Stimulated activated CD4-positive, alpha-beta T cell treated with anti-CD3 and anti-CD28 coated beads, Interleukin-1b, Interleukin-23, amount 100 ng/mL, for 1 hour (primary cell): ENCODE results near the gene GALNT6.
A peak's percentile ranks its signal among the peaks of the same experiment; 100 is the strongest.

Experiments used
- DNase-seq, 2 donors: peaks; one replicate each; pipeline ENCODE4 v3.0.0-alpha.2; 2020; ENCODE audit warnings: low read depth in 2 of 2

GALNT6 gene

GRCh38 chr12:51404627-51405026 lies 13.4 kb upstream of the GALNT6 start:
- DNase-seq: no peak

- DNase-seq: no peak
Observed at GRCh38 chr12:51403681-51404136, 12.5 kb upstream of the GALNT6 start.

DNA sequence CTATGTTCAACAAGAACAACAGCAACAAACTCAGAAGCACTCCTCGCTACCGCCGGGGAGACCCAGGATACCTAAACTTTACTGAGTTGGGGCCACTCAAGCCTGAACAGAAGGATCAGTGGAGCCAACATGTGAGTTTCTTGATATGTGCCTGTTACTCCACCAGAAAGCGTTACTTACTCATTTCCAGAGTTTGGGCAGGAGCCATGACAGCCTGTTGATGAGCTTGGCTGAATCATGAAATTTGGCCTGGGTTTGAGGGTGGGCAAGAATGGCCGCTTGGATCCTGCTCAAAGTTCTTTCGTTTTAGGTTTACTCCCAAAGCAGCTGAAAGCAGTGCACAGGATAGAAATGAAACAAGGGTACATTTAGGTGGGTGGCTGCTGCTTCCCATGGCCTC lies 12.0 kb upstream of the GALNT6 start:
- no peak for DNase-seq

DNA sequence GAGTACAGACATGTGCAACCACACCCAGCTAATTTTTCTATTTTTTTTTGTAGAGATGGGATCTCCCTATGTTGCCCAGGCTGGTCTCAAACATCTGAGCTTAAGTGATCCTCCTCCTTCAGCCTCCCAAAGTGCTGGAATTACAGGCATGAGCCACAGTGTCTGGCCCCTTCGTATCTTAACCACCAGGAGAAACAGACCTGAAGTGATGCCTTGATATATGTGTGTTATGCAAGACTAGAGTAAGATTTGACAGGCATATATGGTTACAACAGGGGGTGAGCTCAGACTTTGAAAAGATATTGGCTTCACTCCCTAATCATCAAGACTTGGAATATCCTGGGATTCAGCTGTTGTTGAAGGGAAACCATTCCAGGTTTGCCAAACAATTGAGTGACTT lies 10.7 kb upstream of the GALNT6 start:
- DNase-seq: no peak

- DNase-seq: no peak
Observed at GRCh38 chr12:51401486-51401885, 10.3 kb upstream of the GALNT6 start.

DNA sequence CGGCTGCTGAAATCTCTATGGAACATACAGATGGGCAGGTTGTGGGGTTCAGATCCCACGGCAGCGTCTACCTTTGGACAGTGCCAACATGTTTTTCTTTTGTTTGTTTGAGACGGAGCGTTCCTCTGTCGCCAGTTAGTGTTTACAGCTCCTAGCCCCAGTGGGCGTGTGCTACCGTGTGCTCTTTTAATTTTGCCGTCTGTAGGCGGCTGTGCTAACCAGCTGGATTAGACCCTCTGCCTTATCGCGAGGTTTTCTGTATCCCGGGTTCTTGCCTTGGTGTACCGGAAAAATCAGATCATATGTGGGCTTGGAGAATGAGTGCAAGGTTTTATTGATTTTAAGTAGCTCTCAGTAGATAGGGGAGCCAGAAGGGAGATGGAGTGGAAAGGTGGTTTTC lies 9.8 kb upstream of the GALNT6 start:
- no peak for DNase-seq

GRCh38 chr12:51399891-51400290 lies 8.7 kb upstream of the GALNT6 start:
- no peak for DNase-seq

GRCh38 chr12:51397670-51398069 lies 6.5 kb upstream of the GALNT6 start:
- no peak for DNase-seq

- no peak for DNase-seq
Observed at GRCh38 chr12:51395283-51396230, 4.4 kb upstream of the GALNT6 start.

GRCh38 chr12:51393676-51394545 lies 2.7 kb upstream of the GALNT6 start:
- DNase-seq: peak in 1 of 2 donors; percentile 5

GRCh38 chr12:51392556-51393237 lies 1.5 kb upstream of the GALNT6 start:
- no peak for DNase-seq

- DNase-seq: no peak
Observed at GRCh38 chr12:51390891-51391282, 319 bp downstream of the GALNT6 start.

DNA sequence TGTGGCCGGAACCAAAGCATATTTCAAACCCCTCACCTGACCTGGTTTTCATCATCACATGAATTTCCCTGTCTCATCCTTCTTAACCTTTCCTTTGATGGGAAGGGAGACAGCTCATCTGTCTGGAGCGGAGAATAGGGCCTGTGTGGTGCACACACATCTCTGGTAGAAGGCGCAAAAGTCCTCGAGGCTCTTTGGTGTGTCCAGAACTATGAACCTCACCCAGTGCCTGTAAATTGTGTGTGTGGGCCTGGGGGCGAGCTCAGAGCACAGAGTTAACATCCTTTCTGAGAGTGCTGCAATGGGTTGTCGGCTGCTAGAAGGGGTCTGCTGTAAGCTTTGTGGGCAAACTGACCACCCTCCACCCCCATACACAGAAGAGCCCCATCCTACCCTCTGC lies 749 bp downstream of the GALNT6 start:
- DNase-seq: no peak

DNA sequence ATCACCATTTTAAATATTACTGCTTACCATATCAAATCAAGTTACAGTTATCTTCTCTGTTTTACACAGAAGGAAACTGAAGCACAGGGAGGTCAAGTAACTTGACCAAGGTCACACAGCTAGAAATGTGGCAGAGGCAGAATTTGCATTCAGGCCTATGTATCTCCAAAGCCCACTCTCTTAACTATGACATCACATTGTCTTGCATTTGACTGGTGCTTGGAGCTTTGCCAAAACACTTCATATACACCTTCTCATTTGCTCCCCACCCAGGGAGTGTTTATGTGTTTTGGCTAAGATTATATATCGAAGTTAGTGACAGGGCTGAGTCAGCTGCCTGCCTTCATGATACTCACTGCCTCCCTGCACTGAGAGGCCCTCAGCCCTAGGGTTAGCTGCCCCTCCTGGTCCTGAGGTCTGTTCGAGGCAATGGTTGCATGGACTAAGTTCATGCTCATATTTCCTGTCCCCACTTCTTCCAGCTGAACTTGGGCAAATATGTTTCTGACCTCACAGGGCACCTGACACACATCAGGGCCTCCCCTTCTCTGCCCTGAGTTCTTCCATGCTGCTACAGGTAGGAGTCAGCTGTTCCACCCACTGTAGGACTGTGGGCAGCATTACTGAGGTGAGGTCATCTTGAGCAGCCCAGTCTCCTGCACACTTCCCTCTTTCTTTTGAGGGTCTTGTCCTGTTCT lies 1.8 kb downstream of the GALNT6 start:
- no peak for DNase-seq

- no peak for DNase-seq
Observed at GRCh38 chr12:51388846-51389245, 2.4 kb downstream of the GALNT6 start.

DNA sequence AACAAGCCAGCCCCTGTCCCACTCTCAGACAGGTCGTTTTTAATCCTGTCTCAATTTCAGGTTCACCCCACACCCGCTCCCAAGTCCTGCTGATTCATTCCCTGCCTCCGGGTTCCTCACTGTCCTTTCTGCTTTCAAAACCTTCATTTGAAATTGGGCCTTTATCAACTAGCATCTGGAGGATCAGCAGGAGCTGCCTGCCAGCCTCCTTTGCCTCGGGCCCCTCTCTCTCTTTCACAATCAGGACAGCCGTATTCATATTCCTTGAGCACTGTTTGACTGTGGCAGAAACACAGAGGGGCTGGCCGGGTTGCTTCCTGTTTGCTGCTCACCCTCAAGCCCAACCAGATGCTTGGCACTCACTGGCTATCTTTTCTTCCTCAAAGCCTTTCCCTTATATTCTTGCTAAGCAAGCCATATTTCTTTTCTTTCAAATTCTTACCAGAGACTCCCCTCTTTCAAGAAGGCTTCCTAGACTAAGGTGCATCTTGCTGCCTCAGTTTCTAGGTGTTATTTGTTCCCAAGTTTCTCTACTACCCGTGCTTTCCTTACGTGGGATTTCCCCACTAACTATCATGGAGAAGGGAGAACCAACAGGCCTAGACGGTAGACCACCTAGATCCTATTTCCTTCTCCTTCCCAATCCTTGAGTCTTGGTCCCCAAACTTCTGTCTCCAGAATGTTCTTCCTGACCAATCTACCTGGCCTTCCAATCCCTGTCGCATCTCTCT lies 3.0 kb downstream of the GALNT6 start:
- DNase-seq: no peak

DNA sequence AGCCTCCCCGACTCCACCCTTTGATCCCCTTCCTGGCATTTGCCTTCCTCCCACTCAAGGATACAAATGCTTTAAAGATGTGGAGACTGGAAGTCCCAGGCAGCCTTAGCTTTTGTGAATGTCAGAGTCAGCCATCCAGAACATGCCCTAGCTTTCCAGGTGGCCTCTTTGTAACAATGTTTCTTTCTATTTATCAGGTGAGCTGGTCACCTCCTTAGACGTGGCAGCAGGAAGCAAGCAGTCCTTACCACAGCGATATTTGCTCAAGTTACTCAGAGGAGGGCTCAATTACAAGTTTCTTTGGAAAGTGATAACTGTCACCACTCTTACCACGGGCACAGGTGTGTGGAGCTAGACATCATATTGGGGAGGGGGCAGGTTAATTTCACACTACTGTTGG lies 4.9 kb downstream of the GALNT6 start:
- DNase-seq: no peak

DNA sequence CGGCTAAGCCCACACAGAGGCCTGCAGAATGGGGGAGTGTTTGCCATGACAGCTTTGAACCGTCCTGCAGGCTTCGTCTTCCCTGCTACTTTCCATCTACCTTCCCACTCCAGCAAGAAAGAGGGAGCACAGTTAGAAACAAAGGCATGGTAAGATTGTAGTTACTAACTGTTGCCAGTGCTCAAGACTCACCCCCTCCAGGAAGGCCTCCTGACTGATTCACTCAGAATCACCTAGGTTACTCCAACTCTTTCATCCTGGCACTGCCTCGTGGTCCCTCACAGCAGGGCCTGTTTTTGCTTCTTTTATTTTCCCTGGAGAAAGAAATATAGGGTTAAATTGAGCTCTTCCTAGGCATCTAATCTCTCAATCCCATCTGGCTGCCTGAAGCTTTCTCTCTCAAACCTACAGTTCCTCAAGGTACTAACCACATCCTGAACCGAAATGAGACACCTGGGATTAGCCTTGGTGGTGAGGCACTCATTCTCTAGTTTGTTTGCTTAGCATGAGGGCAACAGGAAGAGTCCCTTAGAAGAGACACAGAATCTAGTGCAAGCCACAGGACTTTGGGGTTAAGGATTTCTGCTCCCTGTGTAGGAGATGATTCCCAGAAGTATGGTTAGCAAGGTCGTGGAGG lies 7.8 kb downstream of the GALNT6 start:
- DNase-seq: no peak

DNA sequence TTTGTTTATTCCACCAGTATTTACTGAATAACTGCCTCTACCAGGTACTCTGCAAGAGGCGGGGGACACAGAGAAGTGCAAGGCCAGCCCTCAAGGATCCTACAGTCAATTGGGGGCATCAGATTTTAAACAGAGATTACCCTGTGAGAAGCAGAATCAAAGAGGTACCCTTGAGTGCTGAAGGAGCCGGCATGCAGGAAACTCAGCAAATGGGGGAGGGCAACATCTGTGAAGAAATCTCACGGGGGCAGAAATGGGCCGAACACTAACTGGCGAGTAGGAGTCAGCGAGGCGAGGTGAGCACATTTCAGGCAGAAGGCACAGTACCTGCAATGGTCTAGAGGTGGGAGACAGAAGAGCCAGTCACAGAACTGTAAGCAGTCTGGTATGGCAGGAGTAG lies 9.0 kb downstream of the GALNT6 start:
- DNase-seq: no peak
